B cell (primary cell): Measurements from ENCODE around the gene UNC5B. TPM values are rescaled to one million over a fixed set of nuclear protein-coding genes. Genes with fewer than 3 reads are reported as not detected.

ENCODE experiments used
- ATAC-seq: fragments of 200-7000 bp; cut with Tn5 transposase; one replicate; pipeline ENCODE4 v1.10.0; 2021; ENCODE audit warnings: low read depth, mild to moderate bottlenecking, moderate number of reproducible peaks, moderate library complexity
- CTCF ChIA-PET: fragments of 350-600 bp; sonication (Branson Sonifier 250); formaldehyde crosslinking; loops from one replicate; lab custom pipeline; 2021; ENCODE audit warnings: antibody characterized with exemption, inconsistent platforms; lab: Charles Lee
- POLR2A ChIA-PET: fragments of 350-600 bp; sonication (Branson Sonifier 250); formaldehyde crosslinking; loops from one replicate; lab custom pipeline; 2021; ENCODE audit warnings: antibody characterized with exemption; lab: Charles Lee
- DNase-seq: peaks from one replicate; pipeline ENCODE4 v3.0.0; 2013
- H2AFZ ChIP-seq: 2 replicates; pipeline ENCODE4 v1.6.1; 2012; ENCODE audit warnings: mild to moderate bottlenecking, low read depth, low read length; ENCODE audit not compliant: insufficient read depth, poor library complexity, severe bottlenecking
- H3K27ac ChIP-seq, 2 donors: 1 replicate in 1 of 2; 2 replicates in 1 of 2; pipeline ENCODE4 v1.5.1; 2012 to 2013; ENCODE audit warnings: low read length in 2 of 2, mild to moderate bottlenecking in 2 of 2, moderate library complexity in 1 of 2
- H3K27me3 ChIP-seq, 4 experiments: fragments of 200-600 bp in 1 of 4; sonication (generic) in 1 of 4; replicated peaks in 1 of 4; 1 replicate in 2 of 4; 2 replicates in 2 of 4; pipeline versions ENCODE4 v1.6.1 to v1.7.0; 2013 to 2016; ENCODE audit warnings: low read length in 3 of 4, mild to moderate bottlenecking in 2 of 4, mixed read lengths in 1 of 4, moderate library complexity in 1 of 4; ENCODE audit not compliant: insufficient read depth in 4 of 4, control insufficient read depth in 3 of 4; ENCODE audit errors: control extremely low read depth in 1 of 4
- H3K36me3 ChIP-seq, 2 experiments: replicated peaks in 1 of 2; 1 replicate in 1 of 2; 2 replicates in 1 of 2; pipeline versions ENCODE4 v1.6.1 to v1.7.1; 2013; ENCODE audit warnings: low read length in 1 of 2; ENCODE audit not compliant: insufficient read depth in 2 of 2, control insufficient read depth in 1 of 2; ENCODE audit errors: control extremely low read depth in 1 of 2, extremely low read depth in 1 of 2
- H3K4me1 ChIP-seq, 2 donors: fragments of 200-600 bp in 1 of 2; sonication (generic) in 1 of 2; 1 replicate in 1 of 2; 2 replicates in 1 of 2; pipeline versions ENCODE4 v1.5.1 to v1.6.1; 2013 to 2017; ENCODE audit warnings: low read length in 2 of 2; ENCODE audit not compliant: control insufficient read depth in 2 of 2, insufficient read depth in 2 of 2
- H3K4me2 ChIP-seq: replicated peaks from 2 replicates; pipeline ENCODE3; 2012; ENCODE audit warnings: mild to moderate bottlenecking, low read depth, low read length; ENCODE audit not compliant: poor library complexity, severe bottlenecking
- H3K4me3 ChIP-seq, 5 experiments: fragments of 200-600 bp in 1 of 5; sonication (generic) in 1 of 5; 1 replicate in 3 of 5; 2 replicates in 2 of 5; pipeline versions ENCODE4 v1.5.1 to v1.7.0; 2011 to 2016; ENCODE audit warnings: low read length in 4 of 5, mild to moderate bottlenecking in 4 of 5, low read depth in 2 of 5, control low read depth in 1 of 5, moderate library complexity in 1 of 5; ENCODE audit not compliant: insufficient read depth in 1 of 5; ENCODE audit errors: control extremely low read depth in 1 of 5, extremely low read depth in 1 of 5
- H3K79me2 ChIP-seq: fragments of 200-600 bp; sonication (generic); one replicate; pipeline ENCODE4 v1.6.0; 2016; ENCODE audit warnings: low read length; ENCODE audit not compliant: control insufficient read depth, insufficient read depth
- H3K9ac ChIP-seq: fragments of 200-600 bp; sonication (generic); 2 replicates; pipeline ENCODE4 v1.6.1; 2017; ENCODE audit warnings: mild to moderate bottlenecking, low read length, moderate library complexity
- H3K9me3 ChIP-seq, 3 donors: one replicate each; pipeline versions ENCODE4 v1.6.1 to v1.7.1; 2013; ENCODE audit warnings: low read length in 2 of 3; ENCODE audit not compliant: control insufficient read depth in 2 of 3, insufficient read depth in 1 of 3; ENCODE audit errors: control extremely low read depth in 1 of 3
- H4K20me1 ChIP-seq: 2 replicates; pipeline ENCODE4 v1.6.0; 2012; ENCODE audit warnings: mild to moderate bottlenecking, low read length; ENCODE audit not compliant: insufficient read depth, control insufficient read depth, poor library complexity, severe bottlenecking
- H3K27ac Mint-ChIP-seq: one replicate; pipeline ENCODE4 v1.8.0; 2021; ENCODE audit warnings: mixed read lengths
- H3K27me3 Mint-ChIP-seq: one replicate; pipeline ENCODE4 v1.8.0; 2021; ENCODE audit warnings: mixed read lengths
- H3K4me1 Mint-ChIP-seq: one replicate; pipeline ENCODE4 v1.8.0; 2021; ENCODE audit warnings: mixed read lengths
- H3K4me3 Mint-ChIP-seq: one replicate; pipeline ENCODE4 v1.8.0; 2021; ENCODE audit warnings: mixed read lengths
- H3K9me3 Mint-ChIP-seq: one replicate; pipeline ENCODE4 v1.8.0; 2022; ENCODE audit warnings: mixed read lengths; ENCODE audit not compliant: insufficient read depth
- EZH2 ChIP-seq: IDR thresholded peaks from 2 replicates; pipeline ENCODE4 v1.6.1; 2012; ENCODE audit warnings: borderline replicate concordance, low read depth, mild to moderate bottlenecking, moderate library complexity, low read length; ENCODE audit not compliant: insufficient read depth, poor library complexity, severe bottlenecking
- WGBS: methylation state at CpG from one replicate; pipeline ENCODE4 v1.1.5; 2013; ENCODE audit warnings: missing lambda C conversion rate; ENCODE audit not compliant: insufficient coverage; 5-methylcytosine and 5-hydroxymethylcytosine counted together
- intact Hi-C: fragments of 100-400 bp; cut with micrococcal nuclease; formaldehyde crosslinking; loops from one replicate; pipeline ENCODE4 v1.10.0; 2022
- polyA plus RNA-seq: library from polyadenylated mRNA; depleted of rRNA; stranded (reverse); fragments of >200 nt; gene quantifications from 2 replicates; pipeline ENCODE4 v1.2.3, GENCODE V29; 2012
- total RNA-seq, 2 donors: library from RNA; stranded (reverse); fragments of 120-200 nt in 1 of 2; gene quantifications; 1 replicate in 1 of 2; 2 replicates in 1 of 2; pipeline versions ENCODE4 v1.2.3 to v1.2.4, GENCODE V29; 2013 to 2022
- TF ChIP-seq, protein P1 (sequence below): fragments of 200-600 bp; IDR thresholded peaks from one replicate; pipeline ENCODE4 v1.8.0; 2022; ENCODE audit warnings: antibody characterized with exemption, mild to moderate bottlenecking

Gene UNC5B
- total and polyA plus RNA-seq, 2 donors (not counting 1 experiment from before 2014, with no cell fraction given): not detected

GRCh38 chr10:71280216-71280615 is 67.8 kb downstream of the UNC5B start:
- H3K4me2 ChIP-seq: no peak overlapping the region
- Mint-ChIP-seq H3K27me3 (no peaks in the 10 kb centered on the region), H3K9me3 (no peaks in the 10 kb centered on the region), H3K4me1 (no peaks in the 10 kb centered on the region), H3K4me3 (no peak overlapping the region), H3K27ac (no peak overlapping the region)
- WGBS: 91% methylated on average over 1 of the region's 5 CpGs
- H3K9me3 ChIP-seq: peaks cover 0 to 5% (median 0%) of the 10 kb centered on the region in 3 donors
- no peak overlapping the region for H3K4me3 ChIP-seq
- CTCF ChIA-PET: no interaction called here
- H3K27ac ChIP-seq: no peak overlapping the region
- H2AFZ ChIP-seq: no peak overlapping the region
- DNase-seq: no peak
- no peaks in the 10 kb centered on the region for H3K4me1 ChIP-seq
- H3K36me3 ChIP-seq: no peaks in the 10 kb centered on the region
- no peaks in the 10 kb centered on the region for H3K79me2 ChIP-seq
- no peaks in the 10 kb centered on the region for H3K27me3 ChIP-seq
- intact Hi-C loops: no loop called here
- no peak overlapping the region for H3K9ac ChIP-seq
- TF ChIP-seq EZH2: no peak
- TF ChIP-seq, protein P1, sequence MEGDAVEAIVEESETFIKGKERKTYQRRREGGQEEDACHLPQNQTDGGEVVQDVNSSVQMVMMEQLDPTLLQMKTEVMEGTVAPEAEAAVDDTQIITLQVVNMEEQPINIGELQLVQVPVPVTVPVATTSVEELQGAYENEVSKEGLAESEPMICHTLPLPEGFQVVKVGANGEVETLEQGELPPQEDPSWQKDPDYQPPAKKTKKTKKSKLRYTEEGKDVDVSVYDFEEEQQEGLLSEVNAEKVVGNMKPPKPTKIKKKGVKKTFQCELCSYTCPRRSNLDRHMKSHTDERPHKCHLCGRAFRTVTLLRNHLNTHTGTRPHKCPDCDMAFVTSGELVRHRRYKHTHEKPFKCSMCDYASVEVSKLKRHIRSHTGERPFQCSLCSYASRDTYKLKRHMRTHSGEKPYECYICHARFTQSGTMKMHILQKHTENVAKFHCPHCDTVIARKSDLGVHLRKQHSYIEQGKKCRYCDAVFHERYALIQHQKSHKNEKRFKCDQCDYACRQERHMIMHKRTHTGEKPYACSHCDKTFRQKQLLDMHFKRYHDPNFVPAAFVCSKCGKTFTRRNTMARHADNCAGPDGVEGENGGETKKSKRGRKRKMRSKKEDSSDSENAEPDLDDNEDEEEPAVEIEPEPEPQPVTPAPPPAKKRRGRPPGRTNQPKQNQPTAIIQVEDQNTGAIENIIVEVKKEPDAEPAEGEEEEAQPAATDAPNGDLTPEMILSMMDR: no peak
- POLR2A ChIA-PET: no interaction called here
- ATAC-seq: no peak
- H4K20me1 ChIP-seq: no peaks in the 10 kb centered on the region

GRCh38 chr10:71280825-71281224 is 68.5 kb downstream of the UNC5B start:
- no peak overlapping the region for H3K27ac Mint-ChIP-seq

More at GRCh38 chr10:71280825-71281224, 68.5 kb downstream of the UNC5B start:
- Histone ChIP-seq H3K27ac (no peak overlapping the region), H3K9me3 (peaks cover 0 to 7% (median 0%) of the 10 kb centered on the region in 3 donors), H3K79me2 (no peaks in the 10 kb centered on the region), H3K36me3 (no peaks in the 10 kb centered on the region), H3K4me2 (no peak overlapping the region), H4K20me1 (no peaks in the 10 kb centered on the region), H3K4me3 (no peak overlapping the region), H3K27me3 (no peaks in the 10 kb centered on the region), H2AFZ (no peak overlapping the region), H3K4me1 (no peaks in the 10 kb centered on the region), H3K9ac (no peak overlapping the region)
- Mint-ChIP-seq H3K4me3 (no peak overlapping the region), H3K4me1 (no peaks in the 10 kb centered on the region), H3K27me3 (no peaks in the 10 kb centered on the region), H3K9me3 (no peaks in the 10 kb centered on the region)
- ATAC-seq: no peak
- DNase-seq: no peak
- POLR2A ChIA-PET: no interaction called here
- TF ChIP-seq, protein P1: no peak
- TF ChIP-seq EZH2: no peak
- 33% methylated on average over 2 of the region's 3 CpGs for WGBS
- intact Hi-C loops: no loop called here
- CTCF ChIA-PET: no interaction called here
